NCI-H2196 (cell line): ENCODE measurements around the gene DNAAF6.

Source experiments
- DNase-seq: peaks from one replicate; lab custom pipeline; 2025; ENCODE audit not compliant: unreplicated experiment; lab: John Stamatoyannopoulos, UW

DNAAF6 gene

GRCh38 chrX:107290019-107290418 is 83.6 kb downstream of the DNAAF6 start:
- no peak for DNase-seq

GRCh38 chrX:107293056-107293455 is 86.6 kb downstream of the DNAAF6 start:
- DNase-seq: no peak
